ENCODE measurements around the gene CDK10.
"Not testable (repeated sequence)": the region's sequence is repeated elsewhere in the genome, so short reads cannot be mapped to it uniquely, and the experiment has no call there.

Gene CDK10

GRCh38 chr16:89670496-89671431, 15.7 kb upstream of the CDK10 start:
- H3K9ac ChIP-seq (ENCODE audit: low read depth, low read length): no peak overlapping the region
- H3K4me3 ChIP-seq (ENCODE audit: low read depth in 1 of 2, low read length in 2 of 2): no peak overlapping the region
- H3K4me2 ChIP-seq (ENCODE audit: insufficient read depth, low read length): no peak overlapping the region
- no peak for ATAC-seq (ENCODE audit: insufficient read depth, low read depth)
- no peak for DNase-seq
- no peak for TF ChIP-seq CTCF (IDR thresholded peaks at IDR 0.05; ENCODE audit: borderline replicate concordance, extremely low read depth, low read length, poor library complexity, severe bottlenecking)
- TF ChIP-seq EZH2 (IDR thresholded peaks at IDR 0.05; ENCODE audit: borderline replicate concordance, low read depth, low read length, severe bottlenecking): no peak
- H3K27me3 ChIP-seq (ENCODE audit: insufficient read depth, low read length, poor library complexity): no peaks in the 10 kb centered on the region
- no peaks in the 10 kb centered on the region for H3K79me2 ChIP-seq (ENCODE audit: insufficient read depth, low read length)
- H2AFZ ChIP-seq (ENCODE audit: low read depth, low read length): no peak overlapping the region
- H3K36me3 ChIP-seq (ENCODE audit: insufficient read depth, low read length): no peaks in the 10 kb centered on the region
- no peaks in the 10 kb centered on the region for H3K9me3 ChIP-seq (ENCODE audit: insufficient read depth, low read length, severe bottlenecking)
- peaks cover 17% of the 10 kb centered on the region for H3K4me1 ChIP-seq (ENCODE audit: insufficient read depth, low read length)
- H3K27ac ChIP-seq (ENCODE audit: low read length): no peak overlapping the region
- no peaks in the 10 kb centered on the region for H4K20me1 ChIP-seq (ENCODE audit: insufficient read depth, low read length)

DNA sequence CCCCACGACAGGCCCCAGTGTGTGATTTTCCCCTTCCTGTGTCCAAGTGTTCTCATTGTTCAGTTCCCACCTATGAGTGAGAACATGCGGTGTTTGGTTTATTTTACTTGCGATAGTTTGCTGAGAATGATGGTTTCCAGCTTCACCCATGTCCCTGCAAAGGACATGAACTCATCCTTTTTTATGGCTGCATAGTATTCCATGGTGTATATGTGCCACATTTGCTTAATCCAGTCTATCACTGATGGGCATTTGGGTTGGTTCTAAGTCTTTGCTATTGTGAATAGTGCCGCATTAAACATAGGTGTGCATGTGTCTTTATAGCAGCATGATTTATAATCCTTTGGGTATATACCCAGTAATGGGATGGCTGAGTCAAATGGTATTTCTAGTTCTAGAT, 14.9 kb upstream of the CDK10 start:
- not testable (repeated sequence) for H3K9me3 ChIP-seq (ENCODE audit: insufficient read depth, low read length, severe bottlenecking); H3K79me2 ChIP-seq (ENCODE audit: insufficient read depth, low read length); H4K20me1 ChIP-seq (ENCODE audit: insufficient read depth, low read length); H2AFZ ChIP-seq (ENCODE audit: low read depth, low read length); H3K27ac ChIP-seq (ENCODE audit: low read length); H3K4me2 ChIP-seq (ENCODE audit: insufficient read depth, low read length); H3K4me3 ChIP-seq (ENCODE audit: low read depth in 1 of 2, low read length in 2 of 2); H3K9ac ChIP-seq (ENCODE audit: low read depth, low read length); ATAC-seq (ENCODE audit: insufficient read depth, low read depth); DNase-seq; H3K27me3 ChIP-seq (ENCODE audit: insufficient read depth, low read length, poor library complexity); H3K36me3 ChIP-seq (ENCODE audit: insufficient read depth, low read length)
- H3K4me1 ChIP-seq (ENCODE audit: insufficient read depth, low read length): peaks cover 17% of the 10 kb centered on the region

- no peak for DNase-seq
- no peak overlapping the region for H3K4me3 ChIP-seq (ENCODE audit: low read depth in 1 of 2, low read length in 2 of 2)
- TF ChIP-seq CTCF (IDR thresholded peaks at IDR 0.05; ENCODE audit: borderline replicate concordance, extremely low read depth, low read length, poor library complexity, severe bottlenecking) (no peak), EZH2 (IDR thresholded peaks at IDR 0.05; ENCODE audit: borderline replicate concordance, low read depth, low read length, severe bottlenecking) (no peak)
- ATAC-seq (ENCODE audit: insufficient read depth, low read depth): no peak
- H4K20me1 ChIP-seq (ENCODE audit: insufficient read depth, low read length): no peaks in the 10 kb centered on the region
- no peaks in the 10 kb centered on the region for H3K79me2 ChIP-seq (ENCODE audit: insufficient read depth, low read length)
- no peak overlapping the region for H3K27ac ChIP-seq (ENCODE audit: low read length)
- H3K36me3 ChIP-seq (ENCODE audit: insufficient read depth, low read length): no peaks in the 10 kb centered on the region
- no peak overlapping the region for H2AFZ ChIP-seq (ENCODE audit: low read depth, low read length)
- no peak overlapping the region for H3K4me2 ChIP-seq (ENCODE audit: insufficient read depth, low read length)
- no peak overlapping the region for H3K9ac ChIP-seq (ENCODE audit: low read depth, low read length)
- H3K4me1 ChIP-seq (ENCODE audit: insufficient read depth, low read length): peaks cover 17% of the 10 kb centered on the region
- H3K27me3 ChIP-seq (ENCODE audit: insufficient read depth, low read length, poor library complexity): no peaks in the 10 kb centered on the region
- no peaks in the 10 kb centered on the region for H3K9me3 ChIP-seq (ENCODE audit: insufficient read depth, low read length, severe bottlenecking)
Observed at GRCh38 chr16:89672177-89672941, 14.1 kb upstream of the CDK10 start.

DNA sequence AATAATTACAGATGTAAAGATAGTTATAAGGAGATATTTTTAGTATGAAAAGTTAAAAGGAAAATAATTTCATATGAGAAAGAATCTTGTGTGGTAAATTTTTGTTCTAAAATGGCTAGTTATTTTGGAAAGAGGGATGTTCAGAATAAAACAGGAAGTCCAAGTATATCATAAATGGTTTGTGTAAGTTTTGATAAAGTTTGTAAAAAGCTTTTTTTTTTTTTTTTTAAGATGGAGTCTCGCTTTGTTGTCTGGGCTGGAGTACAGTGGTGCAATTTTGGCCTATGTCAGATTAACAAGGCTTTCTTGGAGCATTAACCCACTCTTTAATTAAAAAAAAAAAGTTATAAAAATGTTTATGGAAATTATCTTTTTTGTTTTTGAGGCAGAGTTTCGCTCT, 8.2 kb upstream of the CDK10 start:
- Histone ChIP-seq H3K4me2 (ENCODE audit: insufficient read depth, low read length) (no peak overlapping the region), H3K79me2 (ENCODE audit: insufficient read depth, low read length) (no peaks in the 10 kb centered on the region), H3K36me3 (ENCODE audit: insufficient read depth, low read length) (no peaks in the 10 kb centered on the region), H3K9me3 (ENCODE audit: insufficient read depth, low read length, severe bottlenecking) (peaks cover 14% of the 10 kb centered on the region), H3K4me1 (ENCODE audit: insufficient read depth, low read length) (no peaks in the 10 kb centered on the region), H3K27ac (ENCODE audit: low read length) (no peak overlapping the region), H4K20me1 (ENCODE audit: insufficient read depth, low read length) (no peaks in the 10 kb centered on the region), H3K9ac (ENCODE audit: low read depth, low read length) (no peak overlapping the region), H3K27me3 (ENCODE audit: insufficient read depth, low read length, poor library complexity) (no peaks in the 10 kb centered on the region), H2AFZ (ENCODE audit: low read depth, low read length) (no peak overlapping the region), H3K4me3 (ENCODE audit: low read depth in 1 of 2, low read length in 2 of 2) (no peak overlapping the region)
- DNase-seq (no peak), ATAC-seq (ENCODE audit: insufficient read depth, low read depth) (no peak)
- TF ChIP-seq EZH2 (IDR thresholded peaks at IDR 0.05; ENCODE audit: borderline replicate concordance, low read depth, low read length, severe bottlenecking) (no peak), CTCF (IDR thresholded peaks at IDR 0.05; ENCODE audit: borderline replicate concordance, extremely low read depth, low read length, poor library complexity, severe bottlenecking) (no peak)
